K562 treated with DMSO at 1 percent for 4 hours (cell line): ENCODE results near the gene RFLNA. TPM values are rescaled to one million over a fixed set of nuclear protein-coding genes. Genes with fewer than 3 reads are reported as not detected.

Experiments used
- total RNA-seq: library from RNA; unstranded; fragments of 300-600 nt; gene quantifications from 2 replicates; pipeline ENCODE4 v1.2.3, GENCODE V29; 2022; ENCODE audit not compliant: insufficient read depth

The RFLNA gene
- not detected in 2 replicates for total RNA-seq

GRCh38 chr12:124294780-124295341 is at the start of gene RFLNA:
Gene RFLNA, plus strand, starts transcription at chr12:124295093. Its CDS starts 337 bp downstream, at chr12:124295430.

